A673 (cell line): ENCODE data around the gene COL9A1. TPM values are rescaled to one million over a fixed set of nuclear protein-coding genes. Genes with fewer than 3 reads are reported as not detected.

Source experiments
- BruUV-seq: library from RNA; stranded (reverse); fragments of 400-500 nt; replicated peaks from 2 replicates; lab custom pipeline; 2021; lab: Mats Ljungman, UMichigan
- CTCF ChIA-PET: fragments of 300-600 bp; sonication (Branson Sonifier 250); formaldehyde crosslinking; loops from one replicate; lab custom pipeline; 2022; ENCODE audit warnings: antibody characterized with exemption; lab: Charles Lee
- POLR2A ChIA-PET: fragments of 300-600 bp; sonication (Branson Sonifier 250); formaldehyde crosslinking; loops from one replicate; lab custom pipeline; 2022; ENCODE audit warnings: antibody characterized with exemption; ENCODE audit not compliant: low non-redundant PET; lab: Charles Lee
- DNase-seq: peaks from one replicate; pipeline ENCODE4 v3.0.0-alpha.2; 2015; ENCODE audit warnings: low spot score
- H3K27ac ChIP-seq: fragments of 200-600 bp; sonication (generic); 2 replicates; pipeline ENCODE4 v1.5.1; 2016; ENCODE audit warnings: mixed run types, low read depth, mild to moderate bottlenecking, mixed read lengths, antibody characterized with exemption, low read length; ENCODE audit not compliant: poor library complexity, severe bottlenecking
- H3K27me3 ChIP-seq: fragments of 200-600 bp; sonication (generic); replicated peaks from 2 replicates; pipeline ENCODE4 v1.6.1; 2017; ENCODE audit warnings: mixed run types, low read depth, mild to moderate bottlenecking, mixed read lengths, antibody characterized with exemption, low read length; ENCODE audit not compliant: insufficient read depth, poor library complexity
- H3K36me3 ChIP-seq: fragments of 200-600 bp; sonication (generic); 2 replicates; pipeline ENCODE4 v1.6.1; 2016; ENCODE audit warnings: mixed run types, mild to moderate bottlenecking, mixed read lengths, antibody characterized with exemption, low read length; ENCODE audit not compliant: insufficient read depth, poor library complexity, severe bottlenecking
- H3K4me1 ChIP-seq: fragments of 200-600 bp; sonication (generic); 2 replicates; pipeline ENCODE4 v1.6.1; 2017; ENCODE audit warnings: mixed run types, mild to moderate bottlenecking, mixed read lengths, antibody characterized with exemption, low read length; ENCODE audit not compliant: insufficient read depth, poor library complexity, severe bottlenecking
- H3K4me3 ChIP-seq: fragments of 200-600 bp; sonication (generic); 2 replicates; pipeline ENCODE4 v1.5.1; 2016; ENCODE audit warnings: low read depth, mixed run types, mild to moderate bottlenecking, mixed read lengths, low read length; ENCODE audit not compliant: poor library complexity, severe bottlenecking
- H3K9me3 ChIP-seq: fragments of 200-600 bp; sonication (generic); 2 replicates; pipeline ENCODE4 v1.6.1; 2016; ENCODE audit warnings: mixed run types, low read depth, mild to moderate bottlenecking, mixed read lengths, antibody characterized with exemption, low read length; ENCODE audit not compliant: poor library complexity, severe bottlenecking
- EZH2 ChIP-seq: fragments of 200-600 bp; sonication (generic); IDR thresholded peaks from 2 replicates; pipeline ENCODE4 v1.6.1; 2017; ENCODE audit warnings: borderline replicate concordance, low read depth, mild to moderate bottlenecking, mixed read lengths, antibody characterized with exemption, low read length; ENCODE audit not compliant: poor library complexity, severe bottlenecking
- intact Hi-C: fragments of 100-400 bp; cut with micrococcal nuclease; formaldehyde crosslinking; loops from one replicate; pipeline ENCODE4 v1.10.0; 2022; ENCODE audit not compliant: unreplicated experiment
- total RNA-seq: library from RNA; stranded (reverse); gene quantifications from 2 replicates; pipeline ENCODE4 v1.2.3, GENCODE V29; 2021
- TF ChIP-seq, protein P1 (sequence below): fragments of 300-800, 200-600 bp; sonication (generic); conservative IDR thresholded peaks from 2 replicates; pipeline ENCODE4 v1.5.1; 2017; ENCODE audit warnings: low read depth, mild to moderate bottlenecking, antibody characterized with exemption, low read length, moderate library complexity, mixed read lengths

Gene COL9A1
- total RNA-seq, 1 experiment from 2014 or later = not detected

DNA sequence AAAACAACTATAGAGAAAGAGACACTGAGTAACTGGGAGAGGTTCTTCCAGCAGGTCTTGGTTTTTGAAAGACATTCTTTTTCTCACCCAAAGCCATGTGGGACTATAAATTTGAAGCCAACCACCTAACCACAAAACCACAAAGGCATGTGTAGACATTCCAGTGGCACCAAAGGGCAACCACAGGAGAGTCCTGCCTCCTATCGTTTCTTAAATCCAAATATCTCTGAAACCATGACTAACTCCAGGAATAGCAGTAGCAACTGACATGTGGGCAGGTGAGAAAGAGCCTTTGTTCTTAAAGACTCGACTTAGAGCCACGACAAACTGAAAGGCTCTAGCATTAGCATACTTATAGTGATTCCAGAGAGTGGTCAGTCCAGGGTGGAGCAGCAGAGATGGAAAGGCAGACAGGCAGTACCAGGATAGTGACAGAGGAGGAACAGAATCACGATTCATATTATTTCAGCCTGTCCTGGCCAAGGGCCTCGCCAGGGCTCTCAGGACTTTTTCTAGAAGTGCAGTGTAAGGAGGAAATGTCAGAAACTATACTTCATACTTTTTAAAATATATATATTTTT is 9.4 kb upstream of the COL9A1 start:
- Histone ChIP-seq H3K27ac (no peak overlapping the region), H3K36me3 (no peaks in the 10 kb centered on the region), H3K4me1 (no peaks in the 10 kb centered on the region), H3K27me3 (no peaks in the 10 kb centered on the region), H3K4me3 (no peak overlapping the region), H3K9me3 (no peaks in the 10 kb centered on the region)
- TF ChIP-seq, protein P1, sequence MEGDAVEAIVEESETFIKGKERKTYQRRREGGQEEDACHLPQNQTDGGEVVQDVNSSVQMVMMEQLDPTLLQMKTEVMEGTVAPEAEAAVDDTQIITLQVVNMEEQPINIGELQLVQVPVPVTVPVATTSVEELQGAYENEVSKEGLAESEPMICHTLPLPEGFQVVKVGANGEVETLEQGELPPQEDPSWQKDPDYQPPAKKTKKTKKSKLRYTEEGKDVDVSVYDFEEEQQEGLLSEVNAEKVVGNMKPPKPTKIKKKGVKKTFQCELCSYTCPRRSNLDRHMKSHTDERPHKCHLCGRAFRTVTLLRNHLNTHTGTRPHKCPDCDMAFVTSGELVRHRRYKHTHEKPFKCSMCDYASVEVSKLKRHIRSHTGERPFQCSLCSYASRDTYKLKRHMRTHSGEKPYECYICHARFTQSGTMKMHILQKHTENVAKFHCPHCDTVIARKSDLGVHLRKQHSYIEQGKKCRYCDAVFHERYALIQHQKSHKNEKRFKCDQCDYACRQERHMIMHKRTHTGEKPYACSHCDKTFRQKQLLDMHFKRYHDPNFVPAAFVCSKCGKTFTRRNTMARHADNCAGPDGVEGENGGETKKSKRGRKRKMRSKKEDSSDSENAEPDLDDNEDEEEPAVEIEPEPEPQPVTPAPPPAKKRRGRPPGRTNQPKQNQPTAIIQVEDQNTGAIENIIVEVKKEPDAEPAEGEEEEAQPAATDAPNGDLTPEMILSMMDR = no peak
- no peak for TF ChIP-seq EZH2
- ChIA-PET CTCF (no interaction called here), POLR2A (no interaction called here)
- BruUV-seq = no TSS peak
- no peak for DNase-seq
- intact Hi-C loops = loop anchor here (5.0 to 10.0 kb wide), 3 partner anchors 203 to 570 kb away; no protein-coding TSS in a partner anchor

DNA sequence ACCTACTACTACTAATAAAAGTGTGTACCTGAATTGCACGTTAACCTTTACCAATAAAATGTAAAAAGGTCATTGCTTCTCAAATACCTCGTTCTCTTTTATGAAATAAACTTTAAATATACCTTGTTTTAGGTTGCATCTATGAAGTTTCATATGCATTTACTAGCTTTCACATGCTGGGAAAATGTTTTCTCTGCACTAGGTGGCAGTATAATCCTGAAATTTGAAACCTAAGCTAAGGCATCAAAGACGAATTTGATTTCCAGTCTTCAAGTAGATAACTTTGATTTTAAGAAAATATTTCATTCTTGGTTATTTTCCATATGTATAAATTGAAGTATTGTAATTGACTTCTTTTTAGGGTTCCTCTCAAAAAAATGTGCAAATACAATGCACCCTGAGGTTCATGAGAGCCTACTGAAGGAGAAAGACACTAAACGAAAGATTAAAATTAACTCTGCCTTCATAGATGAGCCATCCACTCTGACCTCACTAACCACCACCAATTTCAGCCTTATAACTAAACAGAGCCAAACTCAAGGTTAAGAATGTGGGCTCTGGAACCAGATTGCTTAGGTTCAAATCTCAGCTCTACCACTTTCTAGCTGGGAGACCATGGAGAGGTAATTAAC is 7.3 kb upstream of the COL9A1 start:
- no TSS peak for BruUV-seq
- intact Hi-C loops = loop anchor here (1.0 to 10.0 kb wide), 5 partner anchors 59 to 572 kb away; no protein-coding TSS in a partner anchor
- Histone ChIP-seq H3K9me3 (no peaks in the 10 kb centered on the region), H3K4me1 (no peaks in the 10 kb centered on the region), H3K27me3 (peaks cover 4% of the 10 kb centered on the region), H3K27ac (no peak overlapping the region), H3K4me3 (no peak overlapping the region), H3K36me3 (no peaks in the 10 kb centered on the region)
- ChIA-PET CTCF (interaction anchor here (0.7 to 3.0 kb wide), 6 partner anchors 26 to 646 kb away, joined by 3 to 52 read pairs (median 4); partner anchors contain the start of gene B3GAT2), POLR2A (no interaction called here)
- DNase-seq = peak; percentile 62
- no peak for TF ChIP-seq EZH2
- TF ChIP-seq, protein P1 = peak; percentile 78

- H3K4me3 ChIP-seq = no peak overlapping the region
- POLR2A ChIA-PET = no interaction called here
- TF ChIP-seq EZH2 = no peak
- TF ChIP-seq, protein P1 = no peak
- CTCF ChIA-PET = interaction anchor here (1.0 to 3.0 kb wide), 3 partner anchors 59 to 88 kb away, joined by 3 to 52 read pairs (median 15); no protein-coding TSS in a partner anchor
- H3K27ac ChIP-seq = no peak overlapping the region
- H3K36me3 ChIP-seq = no peaks in the 10 kb centered on the region
- intact Hi-C loops = no loop called here
- BruUV-seq = no TSS peak
- peaks cover 4% of the 10 kb centered on the region for H3K27me3 ChIP-seq
- H3K9me3 ChIP-seq = no peaks in the 10 kb centered on the region
- no peaks in the 10 kb centered on the region for H3K4me1 ChIP-seq
- DNase-seq = no peak
These were observed 6.4 kb upstream of the COL9A1 start for GRCh38 chr6:70309243-70309642.
